T-helper 2 cell treated with Interferon-gamma antibody and Interleukin-4, amounts not matched to agents 5 μg/mL and 100 μg/mL, for 36 hours (primary cell): ENCODE data around the gene MIPOL1.
"Not testable (repeated sequence)": the region's sequence is repeated elsewhere in the genome, so short reads cannot be mapped to it uniquely, and the experiment has no call there.

Source experiments
- DNase-seq: peaks from one replicate; pipeline ENCODE4 v3.0.0; 2021; ENCODE audit warnings: low spot score
- H3K27ac Mint-ChIP-seq: one replicate; pipeline ENCODE4 v1.8.0; 2021; ENCODE audit warnings: mild to moderate bottlenecking, mixed read lengths
- H3K27me3 Mint-ChIP-seq: one replicate; pipeline ENCODE4 v1.8.0; 2021; ENCODE audit warnings: low read depth, mixed read lengths
- H3K36me3 Mint-ChIP-seq: one replicate; pipeline ENCODE4 v1.8.0; 2021; ENCODE audit warnings: low read depth, mixed read lengths
- H3K4me1 Mint-ChIP-seq: one replicate; pipeline ENCODE4 v1.8.0; 2021; ENCODE audit warnings: low read depth, mixed read lengths
- H3K4me3 Mint-ChIP-seq: one replicate; pipeline ENCODE4 v1.8.0; 2022; ENCODE audit warnings: mild to moderate bottlenecking, moderate library complexity, mixed read lengths
- H3K9me3 Mint-ChIP-seq: one replicate; pipeline ENCODE4 v1.8.0; 2021; ENCODE audit warnings: mixed read lengths

Gene MIPOL1

GRCh38 chr14:37232907-37233481, 35.3 kb downstream of the MIPOL1 start:
- no peak overlapping the region for H3K27ac Mint-ChIP-seq
- no peaks in the 10 kb centered on the region for H3K27me3 Mint-ChIP-seq
- no peaks in the 10 kb centered on the region for H3K9me3 Mint-ChIP-seq
- DNase-seq = no peak
- no peaks in the 10 kb centered on the region for H3K4me1 Mint-ChIP-seq
- no peaks in the 10 kb centered on the region for H3K36me3 Mint-ChIP-seq
- H3K4me3 Mint-ChIP-seq = no peak overlapping the region

GRCh38 chr14:37234222-37234621, 36.5 kb downstream of the MIPOL1 start:
- no peaks in the 10 kb centered on the region for H3K36me3 Mint-ChIP-seq
- no peak overlapping the region for H3K4me3 Mint-ChIP-seq
- H3K9me3 Mint-ChIP-seq = no peaks in the 10 kb centered on the region
- H3K4me1 Mint-ChIP-seq = no peaks in the 10 kb centered on the region
- no peak for DNase-seq
- H3K27ac Mint-ChIP-seq = no peak overlapping the region
- H3K27me3 Mint-ChIP-seq = no peaks in the 10 kb centered on the region

GRCh38 chr14:37236044-37236443, 38.3 kb downstream of the MIPOL1 start:
- H3K4me1 Mint-ChIP-seq, H3K4me3 Mint-ChIP-seq, DNase-seq, H3K27me3 Mint-ChIP-seq, H3K9me3 Mint-ChIP-seq, H3K36me3 Mint-ChIP-seq, H3K27ac Mint-ChIP-seq: not testable (repeated sequence)

- Mint-ChIP-seq H3K9me3 (no peaks in the 10 kb centered on the region), H3K4me1 (no peaks in the 10 kb centered on the region), H3K4me3 (no peak overlapping the region), H3K27ac (no peak overlapping the region), H3K27me3 (no peaks in the 10 kb centered on the region), H3K36me3 (no peaks in the 10 kb centered on the region)
- DNase-seq = no peak
These were observed 39.4 kb downstream of the MIPOL1 start for GRCh38 chr14:37237094-37237493.

GRCh38 chr14:37237735-37238200, 40.0 kb downstream of the MIPOL1 start:
- no peaks in the 10 kb centered on the region for H3K9me3 Mint-ChIP-seq
- H3K4me3 Mint-ChIP-seq = no peak overlapping the region
- H3K36me3 Mint-ChIP-seq = no peaks in the 10 kb centered on the region
- no peaks in the 10 kb centered on the region for H3K27me3 Mint-ChIP-seq
- no peaks in the 10 kb centered on the region for H3K4me1 Mint-ChIP-seq
- DNase-seq = no peak
- H3K27ac Mint-ChIP-seq = no peak overlapping the region

GRCh38 chr14:37241198-37241597, 43.5 kb downstream of the MIPOL1 start:
- Mint-ChIP-seq H3K4me3 (no peak overlapping the region), H3K36me3 (no peaks in the 10 kb centered on the region), H3K27ac (no peak overlapping the region), H3K9me3 (no peaks in the 10 kb centered on the region), H3K4me1 (no peaks in the 10 kb centered on the region), H3K27me3 (no peaks in the 10 kb centered on the region)
- no peak for DNase-seq

GRCh38 chr14:37246427-37246829, 48.7 kb downstream of the MIPOL1 start:
- Mint-ChIP-seq H3K9me3 (no peaks in the 10 kb centered on the region), H3K4me1 (no peaks in the 10 kb centered on the region), H3K27ac (no peak overlapping the region), H3K27me3 (no peaks in the 10 kb centered on the region), H3K36me3 (no peaks in the 10 kb centered on the region), H3K4me3 (no peak overlapping the region)
- DNase-seq = no peak

- Mint-ChIP-seq H3K27me3 (no peaks in the 10 kb centered on the region), H3K9me3 (no peaks in the 10 kb centered on the region), H3K4me3 (no peak overlapping the region), H3K27ac (no peak overlapping the region), H3K4me1 (no peaks in the 10 kb centered on the region), H3K36me3 (no peaks in the 10 kb centered on the region)
- DNase-seq = no peak
These were observed 50.2 kb downstream of the MIPOL1 start for GRCh38 chr14:37247791-37248461.

GRCh38 chr14:37251775-37252174, 54.0 kb downstream of the MIPOL1 start:
- Mint-ChIP-seq H3K4me1 (no peaks in the 10 kb centered on the region), H3K36me3 (no peaks in the 10 kb centered on the region), H3K9me3 (no peaks in the 10 kb centered on the region), H3K4me3 (no peak overlapping the region), H3K27me3 (no peaks in the 10 kb centered on the region), H3K27ac (no peak overlapping the region)
- no peak for DNase-seq

GRCh38 chr14:37252434-37252833, 54.7 kb downstream of the MIPOL1 start:
- Mint-ChIP-seq H3K4me3 (no peak overlapping the region), H3K36me3 (no peaks in the 10 kb centered on the region), H3K27ac (no peak overlapping the region), H3K4me1 (no peaks in the 10 kb centered on the region), H3K9me3 (no peaks in the 10 kb centered on the region), H3K27me3 (no peaks in the 10 kb centered on the region)
- no peak for DNase-seq

- no peaks in the 10 kb centered on the region for H3K36me3 Mint-ChIP-seq
- no peaks in the 10 kb centered on the region for H3K9me3 Mint-ChIP-seq
- H3K27ac Mint-ChIP-seq = no peak overlapping the region
- DNase-seq = no peak
- no peaks in the 10 kb centered on the region for H3K4me1 Mint-ChIP-seq
- no peaks in the 10 kb centered on the region for H3K27me3 Mint-ChIP-seq
- H3K4me3 Mint-ChIP-seq = no peak overlapping the region
These were observed 56.2 kb downstream of the MIPOL1 start for GRCh38 chr14:37253905-37254304.

GRCh38 chr14:37254411-37254947, 56.7 kb downstream of the MIPOL1 start:
- no peaks in the 10 kb centered on the region for H3K9me3 Mint-ChIP-seq
- no peak for DNase-seq
- H3K4me1 Mint-ChIP-seq = no peaks in the 10 kb centered on the region
- no peaks in the 10 kb centered on the region for H3K27me3 Mint-ChIP-seq
- no peak overlapping the region for H3K27ac Mint-ChIP-seq
- H3K36me3 Mint-ChIP-seq = no peaks in the 10 kb centered on the region
- H3K4me3 Mint-ChIP-seq = no peak overlapping the region

GRCh38 chr14:37257501-37258070, 59.8 kb downstream of the MIPOL1 start:
- no peak for DNase-seq
- H3K4me3 Mint-ChIP-seq = no peak overlapping the region

GRCh38 chr14:37262649-37263048, 64.9 kb downstream of the MIPOL1 start:
- Mint-ChIP-seq H3K27ac (no peak overlapping the region), H3K4me3 (no peak overlapping the region), H3K36me3 (no peaks in the 10 kb centered on the region)

More at GRCh38 chr14:37257501-37258070, 59.8 kb downstream of the MIPOL1 start:
- no peaks in the 10 kb centered on the region for H3K9me3 Mint-ChIP-seq
- no peaks in the 10 kb centered on the region for H3K36me3 Mint-ChIP-seq
- no peaks in the 10 kb centered on the region for H3K27me3 Mint-ChIP-seq
- no peaks in the 10 kb centered on the region for H3K4me1 Mint-ChIP-seq
- no peak overlapping the region for H3K27ac Mint-ChIP-seq

More at GRCh38 chr14:37262649-37263048, 64.9 kb downstream of the MIPOL1 start:
- H3K9me3 Mint-ChIP-seq = no peaks in the 10 kb centered on the region
- no peaks in the 10 kb centered on the region for H3K4me1 Mint-ChIP-seq
- DNase-seq = no peak
- H3K27me3 Mint-ChIP-seq = no peaks in the 10 kb centered on the region
